SK-N-SH treated with all-trans-retinoic acid at 6 μM for 48 hours (cell line): ENCODE measurements around the gene NEK3.

ENCODE experiments used
- ATAC-seq: fragments of 200-7000 bp; cut with Tn5 transposase; 3 replicates; pipeline ENCODE4 v1.9.1; 2020; ENCODE audit warnings: mild to moderate bottlenecking, moderate library complexity
- BACH2 ChIP-seq: fragments of 250-450 bp; sonication (Bioruptor Pico); IDR thresholded peaks from 2 replicates; pipeline ENCODE4 v1.9.0; 2021; ENCODE audit warnings: mild to moderate bottlenecking, borderline replicate concordance
- CSDC2 ChIP-seq: fragments of 250-450 bp; sonication (Bioruptor Pico); IDR thresholded peaks from 2 replicates; pipeline ENCODE4 v1.5.0; 2020; ENCODE audit warnings: mild to moderate bottlenecking, moderate library complexity
- ESRRG ChIP-seq: fragments of 250-450 bp; sonication (Bioruptor Pico); IDR thresholded peaks from 2 replicates; pipeline ENCODE4 v1.6.1; 2021; ENCODE audit warnings: mild to moderate bottlenecking
- GLIS3 ChIP-seq: fragments of 250-450 bp; sonication (Bioruptor Pico); IDR thresholded peaks from 2 replicates; pipeline ENCODE4 v1.5.0; 2020; ENCODE audit warnings: mild to moderate bottlenecking, moderate library complexity
- ISL1 ChIP-seq: fragments of 250-450 bp; sonication (Bioruptor Pico); IDR thresholded peaks from 2 replicates; pipeline ENCODE4 v2.1.2; 2022; ENCODE audit warnings: mild to moderate bottlenecking, moderate library complexity
- OSR1 ChIP-seq: fragments of 250-450 bp; sonication (Bioruptor Pico); IDR thresholded peaks from 2 replicates; pipeline ENCODE4 v1.8.0; 2022; ENCODE audit warnings: moderate library complexity, mild to moderate bottlenecking, inconsistent platforms
- PPARA ChIP-seq: fragments of 250-450 bp; sonication (Bioruptor Pico); IDR thresholded peaks from 2 replicates; pipeline ENCODE4 v1.5.0; 2020; ENCODE audit warnings: mild to moderate bottlenecking, borderline replicate concordance
- RARB ChIP-seq: fragments of 250-450 bp; sonication (Bioruptor Pico); IDR thresholded peaks from 2 replicates; pipeline ENCODE4 v1.8.0; 2021; ENCODE audit warnings: mild to moderate bottlenecking, moderate library complexity
- SNAI2 ChIP-seq: fragments of 250-450 bp; sonication (Bioruptor Pico); IDR thresholded peaks from 2 replicates; pipeline ENCODE4 v1.5.0; 2020; ENCODE audit warnings: mild to moderate bottlenecking, moderate library complexity
- TCF4 ChIP-seq: fragments of 250-450 bp; sonication (Bioruptor Pico); IDR thresholded peaks from 2 replicates; pipeline ENCODE4 v1.8.0; 2021; ENCODE audit warnings: mild to moderate bottlenecking, moderate library complexity, borderline replicate concordance
- TOX ChIP-seq: fragments of 250-450 bp; sonication (Bioruptor Pico); IDR thresholded peaks from 2 replicates; pipeline ENCODE4 v1.8.0; 2021; ENCODE audit warnings: mild to moderate bottlenecking, moderate library complexity, borderline replicate concordance
- ZC3H10 ChIP-seq: fragments of 250-450 bp; sonication (Bioruptor Pico); IDR thresholded peaks from 2 replicates; pipeline ENCODE4 v1.5.1; 2021; ENCODE audit warnings: mild to moderate bottlenecking, moderate library complexity
- ZFP3 ChIP-seq: fragments of 250-450 bp; sonication (Bioruptor Pico); IDR thresholded peaks from 2 replicates; pipeline ENCODE4 v1.5.0; 2020; ENCODE audit warnings: mild to moderate bottlenecking, moderate library complexity
- ZFP30 ChIP-seq: fragments of 450-650 bp; formaldehyde crosslinking; IDR thresholded peaks from 2 replicates; pipeline ENCODE4 v1.5.0; 2022; ENCODE audit warnings: mild to moderate bottlenecking, moderate library complexity
- ZNF565 ChIP-seq: fragments of 450-650 bp; formaldehyde crosslinking; conservative IDR thresholded peaks from 2 replicates; pipeline ENCODE4 v1.5.0; 2020; ENCODE audit warnings: low read depth, mild to moderate bottlenecking, moderate library complexity
- ZNF70 ChIP-seq: fragments of 450-650 bp; formaldehyde crosslinking; IDR thresholded peaks from 2 replicates; pipeline ENCODE4 v1.5.0; 2020; ENCODE audit warnings: mild to moderate bottlenecking, moderate library complexity
- ZNF8 ChIP-seq: fragments of 450-650 bp; formaldehyde crosslinking; IDR thresholded peaks from 2 replicates; pipeline ENCODE4 v1.5.0; 2020; ENCODE audit warnings: mild to moderate bottlenecking, moderate library complexity
- TF ChIP-seq, protein P1 (sequence below): fragments of 250-450 bp; sonication (Bioruptor Pico); IDR thresholded peaks from 2 replicates; pipeline ENCODE4 v1.5.0; 2020; ENCODE audit warnings: mild to moderate bottlenecking, moderate library complexity
- TF ChIP-seq, protein P2 (sequence below): fragments of 250-450 bp; sonication (Bioruptor Pico); IDR thresholded peaks from 2 replicates; pipeline ENCODE4 v1.5.1; 2020; ENCODE audit warnings: low read depth, mild to moderate bottlenecking, moderate library complexity
- TF ChIP-seq, protein P3 (sequence below): fragments of 250-450 bp; sonication (Bioruptor Pico); IDR thresholded peaks from 2 replicates; pipeline ENCODE4 v1.5.1; 2021; ENCODE audit warnings: mild to moderate bottlenecking, moderate library complexity
- TF ChIP-seq, protein P4 (sequence below): fragments of 250-450 bp; sonication (Bioruptor Pico); IDR thresholded peaks from 2 replicates; pipeline ENCODE4 v1.8.0; 2020; ENCODE audit warnings: mild to moderate bottlenecking, moderate library complexity, borderline replicate concordance
- TF ChIP-seq, protein P5 (sequence below): fragments of 250-450 bp; sonication (Bioruptor Pico); IDR thresholded peaks from 2 replicates; pipeline ENCODE4 v1.8.0; 2021; ENCODE audit warnings: low read depth, mild to moderate bottlenecking, moderate library complexity, borderline replicate concordance

Gene NEK3

DNA sequence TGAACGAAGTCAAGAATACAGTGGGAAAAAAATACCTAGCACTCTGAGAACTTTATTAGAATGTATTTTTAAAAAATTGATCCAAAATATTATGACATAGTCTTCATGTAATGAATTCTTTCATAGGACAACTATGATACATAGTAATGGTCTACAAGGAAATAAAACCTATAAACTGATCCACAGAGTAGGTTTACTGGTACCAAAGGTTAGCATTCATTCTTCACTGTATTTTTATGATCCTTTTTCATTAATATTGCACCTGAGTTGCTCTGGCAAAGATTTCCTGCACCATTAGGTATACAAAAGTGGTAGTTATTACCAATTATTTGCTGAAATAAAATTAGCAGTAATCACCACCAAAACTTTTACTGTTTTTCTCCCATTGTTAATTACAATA, 4.2 kb downstream of the NEK3 start:
- ATAC-seq, result no peak
- TF ChIP-seq ESRRG (CRISPR knock-in tag) (no peak), ISL1 (CRISPR knock-in tag) (no peak), OSR1 (CRISPR knock-in tag) (no peak), GLIS3 (no peak)

DNA sequence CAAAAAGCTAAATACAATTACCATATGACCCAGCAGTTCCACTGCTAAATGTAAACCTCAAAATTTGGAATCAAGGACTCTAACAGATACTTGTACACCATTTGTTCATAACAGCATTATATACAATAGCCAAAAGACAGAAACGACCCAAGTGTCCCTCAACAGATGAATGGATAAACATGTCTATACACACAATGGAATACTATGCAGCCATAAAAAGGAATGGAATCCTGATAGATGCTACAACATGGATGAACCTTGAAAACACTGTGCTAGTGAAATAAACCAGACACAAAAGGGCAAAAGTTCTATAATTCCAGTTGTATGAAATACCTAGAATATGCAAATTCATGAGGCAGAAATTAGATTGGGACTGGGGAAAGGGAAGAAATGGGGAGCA, 12.2 kb downstream of the NEK3 start:
- ATAC-seq, result no peak
- TF ChIP-seq TCF4 (no peak), PPARA (CRISPR knock-in tag) (no peak), SNAI2 (CRISPR knock-in tag) (no peak), CSDC2 (no peak), ESRRG (CRISPR knock-in tag) (no peak), ZFP30 (CRISPR knock-in tag) (no peak), ZC3H10 (no peak), OSR1 (CRISPR knock-in tag) (no peak), ZNF565 (CRISPR knock-in tag) (no peak), RARB (CRISPR knock-in tag) (no peak), ZNF70 (CRISPR knock-in tag) (no peak), BACH2 (no peak), TOX (CRISPR knock-in tag) (no peak), ZFP3 (CRISPR knock-in tag) (no peak), ZNF8 (CRISPR knock-in tag) (no peak)
- TF ChIP-seq, protein P1, sequence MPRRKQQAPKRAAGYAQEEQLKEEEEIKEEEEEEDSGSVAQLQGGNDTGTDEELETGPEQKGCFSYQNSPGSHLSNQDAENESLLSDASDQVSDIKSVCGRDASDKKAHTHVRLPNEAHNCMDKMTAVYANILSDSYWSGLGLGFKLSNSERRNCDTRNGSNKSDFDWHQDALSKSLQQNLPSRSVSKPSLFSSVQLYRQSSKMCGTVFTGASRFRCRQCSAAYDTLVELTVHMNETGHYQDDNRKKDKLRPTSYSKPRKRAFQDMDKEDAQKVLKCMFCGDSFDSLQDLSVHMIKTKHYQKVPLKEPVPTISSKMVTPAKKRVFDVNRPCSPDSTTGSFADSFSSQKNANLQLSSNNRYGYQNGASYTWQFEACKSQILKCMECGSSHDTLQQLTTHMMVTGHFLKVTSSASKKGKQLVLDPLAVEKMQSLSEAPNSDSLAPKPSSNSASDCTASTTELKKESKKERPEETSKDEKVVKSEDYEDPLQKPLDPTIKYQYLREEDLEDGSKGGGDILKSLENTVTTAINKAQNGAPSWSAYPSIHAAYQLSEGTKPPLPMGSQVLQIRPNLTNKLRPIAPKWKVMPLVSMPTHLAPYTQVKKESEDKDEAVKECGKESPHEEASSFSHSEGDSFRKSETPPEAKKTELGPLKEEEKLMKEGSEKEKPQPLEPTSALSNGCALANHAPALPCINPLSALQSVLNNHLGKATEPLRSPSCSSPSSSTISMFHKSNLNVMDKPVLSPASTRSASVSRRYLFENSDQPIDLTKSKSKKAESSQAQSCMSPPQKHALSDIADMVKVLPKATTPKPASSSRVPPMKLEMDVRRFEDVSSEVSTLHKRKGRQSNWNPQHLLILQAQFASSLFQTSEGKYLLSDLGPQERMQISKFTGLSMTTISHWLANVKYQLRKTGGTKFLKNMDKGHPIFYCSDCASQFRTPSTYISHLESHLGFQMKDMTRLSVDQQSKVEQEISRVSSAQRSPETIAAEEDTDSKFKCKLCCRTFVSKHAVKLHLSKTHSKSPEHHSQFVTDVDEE (CRISPR knock-in tag), result no peak
- TF ChIP-seq, protein P2, sequence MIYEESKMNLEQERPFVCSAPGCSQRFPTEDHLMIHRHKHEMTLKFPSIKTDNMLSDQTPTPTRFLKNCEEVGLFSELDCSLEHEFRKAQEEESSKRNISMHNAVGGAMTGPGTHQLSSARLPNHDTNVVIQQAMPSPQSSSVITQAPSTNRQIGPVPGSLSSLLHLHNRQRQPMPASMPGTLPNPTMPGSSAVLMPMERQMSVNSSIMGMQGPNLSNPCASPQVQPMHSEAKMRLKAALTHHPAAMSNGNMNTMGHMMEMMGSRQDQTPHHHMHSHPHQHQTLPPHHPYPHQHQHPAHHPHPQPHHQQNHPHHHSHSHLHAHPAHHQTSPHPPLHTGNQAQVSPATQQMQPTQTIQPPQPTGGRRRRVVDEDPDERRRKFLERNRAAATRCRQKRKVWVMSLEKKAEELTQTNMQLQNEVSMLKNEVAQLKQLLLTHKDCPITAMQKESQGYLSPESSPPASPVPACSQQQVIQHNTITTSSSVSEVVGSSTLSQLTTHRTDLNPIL (CRISPR knock-in tag), result no peak
- TF ChIP-seq, protein P3, sequence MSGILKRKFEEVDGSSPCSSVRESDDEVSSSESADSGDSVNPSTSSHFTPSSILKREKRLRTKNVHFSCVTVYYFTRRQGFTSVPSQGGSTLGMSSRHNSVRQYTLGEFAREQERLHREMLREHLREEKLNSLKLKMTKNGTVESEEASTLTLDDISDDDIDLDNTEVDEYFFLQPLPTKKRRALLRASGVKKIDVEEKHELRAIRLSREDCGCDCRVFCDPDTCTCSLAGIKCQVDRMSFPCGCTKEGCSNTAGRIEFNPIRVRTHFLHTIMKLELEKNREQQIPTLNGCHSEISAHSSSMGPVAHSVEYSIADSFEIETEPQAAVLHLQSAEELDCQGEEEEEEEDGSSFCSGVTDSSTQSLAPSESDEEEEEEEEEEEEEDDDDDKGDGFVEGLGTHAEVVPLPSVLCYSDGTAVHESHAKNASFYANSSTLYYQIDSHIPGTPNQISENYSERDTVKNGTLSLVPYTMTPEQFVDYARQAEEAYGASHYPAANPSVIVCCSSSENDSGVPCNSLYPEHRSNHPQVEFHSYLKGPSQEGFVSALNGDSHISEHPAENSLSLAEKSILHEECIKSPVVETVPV (CRISPR knock-in tag), result no peak
- TF ChIP-seq, all 23 proteins: peak for 0

DNA sequence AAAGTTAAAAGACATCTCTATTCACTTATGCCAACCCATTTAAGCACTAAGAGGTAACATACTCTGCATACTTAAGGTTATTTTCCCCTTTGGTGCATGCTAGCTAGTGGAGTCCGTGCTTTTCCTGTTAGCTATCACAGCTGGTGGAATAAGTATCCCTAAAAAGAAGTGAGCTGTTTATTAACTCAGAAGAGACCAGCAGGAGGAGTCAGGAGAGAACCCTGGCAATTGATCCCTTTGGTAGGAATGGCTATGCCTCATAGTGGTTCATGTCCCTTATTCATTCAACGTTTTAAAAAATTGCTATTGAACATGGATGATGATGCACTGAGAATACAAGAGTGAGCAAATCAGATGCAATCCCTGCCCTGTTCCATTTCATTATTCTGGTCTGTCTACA, 18.1 kb downstream of the NEK3 start:
- TF ChIP-seq ZNF8 (CRISPR knock-in tag) (no peak), TOX (CRISPR knock-in tag) (no peak), SNAI2 (CRISPR knock-in tag) (no peak), ZNF70 (CRISPR knock-in tag) (no peak), PPARA (CRISPR knock-in tag) (no peak), ZFP3 (CRISPR knock-in tag) (no peak), ZFP30 (CRISPR knock-in tag) (no peak)
- TF ChIP-seq, protein P1 (CRISPR knock-in tag), result no peak
- TF ChIP-seq, protein P4, sequence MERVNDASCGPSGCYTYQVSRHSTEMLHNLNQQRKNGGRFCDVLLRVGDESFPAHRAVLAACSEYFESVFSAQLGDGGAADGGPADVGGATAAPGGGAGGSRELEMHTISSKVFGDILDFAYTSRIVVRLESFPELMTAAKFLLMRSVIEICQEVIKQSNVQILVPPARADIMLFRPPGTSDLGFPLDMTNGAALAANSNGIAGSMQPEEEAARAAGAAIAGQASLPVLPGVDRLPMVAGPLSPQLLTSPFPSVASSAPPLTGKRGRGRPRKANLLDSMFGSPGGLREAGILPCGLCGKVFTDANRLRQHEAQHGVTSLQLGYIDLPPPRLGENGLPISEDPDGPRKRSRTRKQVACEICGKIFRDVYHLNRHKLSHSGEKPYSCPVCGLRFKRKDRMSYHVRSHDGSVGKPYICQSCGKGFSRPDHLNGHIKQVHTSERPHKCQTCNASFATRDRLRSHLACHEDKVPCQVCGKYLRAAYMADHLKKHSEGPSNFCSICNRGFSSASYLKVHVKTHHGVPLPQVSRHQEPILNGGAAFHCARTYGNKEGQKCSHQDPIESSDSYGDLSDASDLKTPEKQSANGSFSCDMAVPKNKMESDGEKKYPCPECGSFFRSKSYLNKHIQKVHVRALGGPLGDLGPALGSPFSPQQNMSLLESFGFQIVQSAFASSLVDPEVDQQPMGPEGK, result no peak
- TF ChIP-seq, protein P5, sequence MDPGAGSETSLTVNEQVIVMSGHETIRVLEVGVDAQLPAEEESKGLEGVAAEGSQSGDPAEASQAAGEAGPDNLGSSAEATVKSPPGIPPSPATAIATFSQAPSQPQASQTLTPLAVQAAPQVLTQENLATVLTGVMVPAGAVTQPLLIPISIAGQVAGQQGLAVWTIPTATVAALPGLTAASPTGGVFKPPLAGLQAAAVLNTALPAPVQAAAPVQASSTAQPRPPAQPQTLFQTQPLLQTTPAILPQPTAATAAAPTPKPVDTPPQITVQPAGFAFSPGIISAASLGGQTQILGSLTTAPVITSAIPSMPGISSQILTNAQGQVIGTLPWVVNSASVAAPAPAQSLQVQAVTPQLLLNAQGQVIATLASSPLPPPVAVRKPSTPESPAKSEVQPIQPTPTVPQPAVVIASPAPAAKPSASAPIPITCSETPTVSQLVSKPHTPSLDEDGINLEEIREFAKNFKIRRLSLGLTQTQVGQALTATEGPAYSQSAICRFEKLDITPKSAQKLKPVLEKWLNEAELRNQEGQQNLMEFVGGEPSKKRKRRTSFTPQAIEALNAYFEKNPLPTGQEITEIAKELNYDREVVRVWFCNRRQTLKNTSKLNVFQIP (CRISPR knock-in tag), result no peak
- ATAC-seq, result no peak
